ENCODE measurements around the gene ZNF341.

Gene ZNF341

GRCh38 chr20:33822423-33822822 is 90.6 kb downstream of the ZNF341 start:
- no peak overlapping the region for H2AFZ ChIP-seq (ENCODE audit: low read length)
- no peaks in the 10 kb centered on the region for H4K20me1 ChIP-seq (ENCODE audit: insufficient read depth, low read length)
- H3K79me2 ChIP-seq (ENCODE audit: low read length): peaks cover 100% of the 10 kb centered on the region
- H3K36me3 ChIP-seq (replicated peaks; ENCODE audit: insufficient read depth, low read length): peaks cover 6% of the 10 kb centered on the region; the same call in 1 of the 2 replicates
- no peaks in the 10 kb centered on the region for H3K27me3 ChIP-seq (replicated peaks; ENCODE audit: insufficient read depth, low read length)
- DNase-seq: no peak
- H3K27ac ChIP-seq (ENCODE audit: low read length): no peak overlapping the region; the same call in 1 of the 2 replicates
- H3K4me2 ChIP-seq (ENCODE audit: low read depth, low read length): peak overlapping the region; percentile 27; the same call in 1 of the 2 replicates
- H3K4me1 ChIP-seq (ENCODE audit: low read length): peaks cover 86% of the 10 kb centered on the region
- H3K9me2 ChIP-seq (replicated peaks; ENCODE audit: insufficient read depth, low read length): no peaks in the 10 kb centered on the region
- no peak for TF ChIP-seq EZH2 (optimal IDR thresholded peaks at IDR 0.05; ENCODE audit: low read depth, low read length)
- no peak for TF ChIP-seq CTCF (IDR thresholded peaks at IDR 0.05; ENCODE audit: low read length)
- no peak for TF ChIP-seq EZH2phosphoT487 (IDR thresholded peaks at IDR 0.05; ENCODE audit: low read length)
- H3F3A ChIP-seq (ENCODE audit: insufficient read depth, low read length): peaks cover 80% of the 10 kb centered on the region
- no peaks in the 10 kb centered on the region for H3K9me3 ChIP-seq (replicated peaks; ENCODE audit: insufficient read depth, low read length)
- H3K9ac ChIP-seq (ENCODE audit: low read length): no peak overlapping the region
- no peak overlapping the region for H3K4me3 ChIP-seq (ENCODE audit: low read length)

GRCh38 chr20:33822991-33823390 is 91.2 kb downstream of the ZNF341 start:
- peaks cover 6% of the 10 kb centered on the region; the same call in 1 of the 2 replicates for H3K36me3 ChIP-seq (replicated peaks; ENCODE audit: insufficient read depth, low read length)
- peaks cover 86% of the 10 kb centered on the region for H3K4me1 ChIP-seq (ENCODE audit: low read length)
- DNase-seq: no peak
- no peaks in the 10 kb centered on the region for H3K27me3 ChIP-seq (replicated peaks; ENCODE audit: insufficient read depth, low read length)
- H4K20me1 ChIP-seq (ENCODE audit: insufficient read depth, low read length): no peaks in the 10 kb centered on the region
- peaks cover 80% of the 10 kb centered on the region for H3F3A ChIP-seq (ENCODE audit: insufficient read depth, low read length)
- no peaks in the 10 kb centered on the region for H3K9me3 ChIP-seq (replicated peaks; ENCODE audit: insufficient read depth, low read length)
- H3K79me2 ChIP-seq (ENCODE audit: low read length): peaks cover 100% of the 10 kb centered on the region
- no peaks in the 10 kb centered on the region for H3K9me2 ChIP-seq (replicated peaks; ENCODE audit: insufficient read depth, low read length)
- H3K4me2 ChIP-seq (ENCODE audit: low read depth, low read length): peak overlapping the region; percentile 68; the same call in 1 of the 2 replicates
- H3K27ac ChIP-seq (ENCODE audit: low read length): peak overlapping the region; percentile 83; the same call in 1 of the 2 replicates
- H3K9ac ChIP-seq (ENCODE audit: low read length): no peak overlapping the region
- TF ChIP-seq CTCF (IDR thresholded peaks at IDR 0.05; ENCODE audit: low read length): no peak
- no peak for TF ChIP-seq EZH2 (optimal IDR thresholded peaks at IDR 0.05; ENCODE audit: low read depth, low read length)
- no peak for TF ChIP-seq EZH2phosphoT487 (IDR thresholded peaks at IDR 0.05; ENCODE audit: low read length)
- no peak overlapping the region for H2AFZ ChIP-seq (ENCODE audit: low read length)
- no peak overlapping the region for H3K4me3 ChIP-seq (ENCODE audit: low read length)

- Histone ChIP-seq H3K27me3 (replicated peaks; ENCODE audit: insufficient read depth, low read length) (no peaks in the 10 kb centered on the region), H3K9me2 (replicated peaks; ENCODE audit: insufficient read depth, low read length) (no peaks in the 10 kb centered on the region), H3K36me3 (replicated peaks; ENCODE audit: insufficient read depth, low read length) (peaks cover 6% of the 10 kb centered on the region; the same call in 1 of the 2 replicates), H3K79me2 (ENCODE audit: low read length) (peaks cover 100% of the 10 kb centered on the region), H3K4me1 (ENCODE audit: low read length) (peaks cover 88% of the 10 kb centered on the region), H3K9ac (ENCODE audit: low read length) (no peak overlapping the region), H3K4me2 (ENCODE audit: low read depth, low read length) (peak overlapping the region; percentile 68), H4K20me1 (ENCODE audit: insufficient read depth, low read length) (no peaks in the 10 kb centered on the region), H2AFZ (ENCODE audit: low read length) (no peak overlapping the region), H3K27ac (ENCODE audit: low read length) (peak overlapping the region; percentile 83; the same call in 1 of the 2 replicates), H3K9me3 (replicated peaks; ENCODE audit: insufficient read depth, low read length) (no peaks in the 10 kb centered on the region), H3F3A (ENCODE audit: insufficient read depth, low read length) (peaks cover 78% of the 10 kb centered on the region), H3K4me3 (ENCODE audit: low read length) (0 out of 2 replicates have a peak overlapping the region, but pooled peaks have one; percentile 4)
- DNase-seq: no peak
- no peak for TF ChIP-seq CTCF (IDR thresholded peaks at IDR 0.05; ENCODE audit: low read length)
- no peak for TF ChIP-seq EZH2phosphoT487 (IDR thresholded peaks at IDR 0.05; ENCODE audit: low read length)
- no peak for TF ChIP-seq EZH2 (optimal IDR thresholded peaks at IDR 0.05; ENCODE audit: low read depth, low read length)
Observed at GRCh38 chr20:33824852-33825251, 93.1 kb downstream of the ZNF341 start.

Data from MM.1S (cell line).